Measurements from ENCODE around the gene GAK.
"Not testable (repeated sequence)": the region's sequence is repeated elsewhere in the genome, so short reads cannot be mapped to it uniquely, and the experiment has no call there.

GAK gene

DNA sequence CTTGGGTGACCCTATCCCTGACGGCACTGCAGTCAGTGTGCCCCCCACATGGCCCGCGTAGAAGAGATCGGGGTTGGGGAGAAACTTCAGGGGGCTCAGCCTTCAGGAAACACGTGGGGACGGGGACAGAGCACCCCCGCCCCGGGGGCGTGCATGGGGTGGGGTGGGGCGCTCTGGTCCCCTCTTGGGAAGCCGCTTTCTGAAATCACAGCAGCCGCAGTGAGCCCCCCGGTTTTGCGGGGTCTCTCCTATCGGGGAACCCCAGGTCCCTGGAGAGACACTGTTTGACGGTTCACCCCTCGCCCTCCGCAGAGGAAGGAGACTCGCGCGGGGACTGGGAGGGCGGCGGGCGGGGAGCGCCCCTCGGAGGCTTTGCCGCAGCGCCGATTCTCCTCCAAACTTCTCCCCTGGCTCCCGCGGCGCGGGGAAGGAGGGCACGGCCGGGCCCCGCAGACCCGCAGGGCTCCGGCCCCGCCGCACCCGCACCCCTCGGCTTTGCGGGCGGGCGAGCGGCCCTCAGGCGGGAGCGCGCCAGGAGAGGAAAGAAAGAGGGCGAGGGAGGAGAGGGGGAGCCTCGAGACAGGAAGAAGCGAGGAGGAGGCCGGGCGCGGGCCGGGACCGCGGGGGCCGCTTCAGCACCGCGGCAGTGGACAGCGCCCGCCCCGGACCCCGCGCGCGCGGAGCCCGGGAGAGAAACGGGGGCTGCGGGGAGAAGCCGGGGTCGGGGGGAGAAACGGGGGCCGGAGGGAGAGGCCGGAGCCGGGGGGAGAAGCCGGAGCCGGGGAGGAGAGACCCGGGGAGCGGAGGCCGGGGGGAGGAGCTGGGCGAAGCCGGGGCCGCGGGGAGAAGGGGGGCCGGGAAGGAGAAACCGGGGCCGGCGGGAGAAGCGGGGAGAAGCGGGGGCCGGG is 106.8 kb downstream of the GAK start:
- no peak for DNase-seq

DNA sequence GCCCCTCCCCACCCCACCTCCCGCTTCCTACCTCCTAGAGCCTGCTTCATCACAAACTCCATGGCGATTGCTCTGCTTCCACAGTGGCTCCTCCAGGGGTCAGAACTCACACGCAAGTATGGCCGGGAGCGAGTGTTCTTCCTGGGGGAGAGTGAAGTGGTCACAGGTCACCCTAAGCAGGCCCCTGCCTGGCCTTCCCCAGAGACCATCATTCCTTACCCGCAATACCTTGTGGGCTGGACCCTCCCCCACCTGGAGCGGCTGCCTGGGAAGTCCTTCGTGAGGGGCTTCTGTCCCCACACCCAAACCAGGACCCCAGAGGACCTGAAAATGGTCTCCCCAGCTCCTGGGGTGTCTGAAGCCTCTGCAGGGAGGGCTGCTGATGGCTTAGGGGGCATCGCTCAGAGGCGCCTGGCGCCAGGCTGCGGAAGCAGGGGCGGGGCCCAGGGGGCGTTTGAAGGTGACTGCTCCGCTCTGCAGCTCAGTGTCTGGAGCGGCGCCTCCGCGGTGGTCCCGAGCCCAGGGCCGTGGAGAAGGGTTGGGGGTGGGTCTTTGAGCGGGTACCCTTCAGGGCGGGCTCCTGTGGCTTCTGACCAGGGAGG is 107.6 kb downstream of the GAK start:
- no peak for DNase-seq

DNA sequence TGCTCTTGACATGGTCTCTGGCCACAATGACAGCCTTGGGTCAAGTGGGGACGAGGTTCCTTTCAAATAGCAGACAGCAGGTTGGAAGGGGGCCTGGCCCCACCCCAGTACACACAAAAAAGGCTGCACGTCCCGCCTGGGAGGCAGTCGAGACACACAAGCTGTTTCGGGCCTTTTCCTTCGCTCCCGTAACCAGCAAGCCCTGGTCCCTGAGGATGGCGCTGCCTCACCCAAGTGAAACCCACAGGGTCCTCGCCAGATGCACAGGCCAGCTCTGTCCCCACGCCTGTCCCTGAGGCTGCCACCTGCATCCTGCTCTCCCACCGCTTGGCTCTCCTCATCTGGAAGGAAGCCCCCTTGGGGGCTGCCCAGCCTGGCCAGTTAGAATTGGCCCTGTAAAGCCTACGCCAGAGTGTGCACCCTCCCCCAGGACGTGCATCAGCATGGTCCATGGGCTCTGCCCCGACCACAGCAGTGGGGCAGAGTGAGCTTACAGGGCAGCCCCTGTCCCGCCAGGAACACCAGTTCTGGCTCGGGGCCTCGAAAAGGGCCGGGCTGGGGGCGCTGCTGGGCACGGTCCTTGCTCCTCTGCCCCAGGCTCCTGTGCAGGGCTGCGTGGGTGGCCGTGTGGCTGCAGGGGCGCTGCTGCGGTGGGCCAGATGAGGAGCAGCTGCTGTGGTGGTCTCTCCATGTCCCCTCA is 108.2 kb downstream of the GAK start:
- no peak for DNase-seq

DNA sequence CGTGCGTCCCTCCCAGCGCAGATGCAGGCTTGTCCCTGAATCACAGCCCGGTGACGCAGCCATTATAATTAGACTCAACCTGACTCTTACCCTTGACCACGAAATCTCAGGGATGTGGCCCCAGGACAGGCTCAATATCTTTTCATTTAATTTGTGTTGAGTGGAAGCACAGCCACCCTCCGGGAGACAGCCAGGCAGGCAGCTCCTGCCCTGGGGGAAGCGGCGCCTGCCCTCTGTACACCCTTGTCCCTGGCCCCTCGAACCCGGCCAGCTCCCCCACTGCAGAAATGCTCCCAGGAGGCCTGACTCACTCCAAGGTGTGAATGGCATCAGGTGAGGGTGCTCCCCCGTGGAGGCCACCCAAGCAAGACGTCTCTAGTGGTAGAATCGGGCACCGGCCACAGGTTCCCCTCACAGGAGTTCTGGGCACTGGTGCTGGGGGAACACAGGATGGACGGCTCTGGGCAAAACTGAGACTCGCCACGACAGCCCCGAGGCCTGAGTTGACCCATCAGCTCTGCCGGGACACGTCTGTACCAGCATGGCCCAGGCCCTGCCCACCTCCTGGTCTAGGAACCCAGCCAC is 108.8 kb downstream of the GAK start:
- no peak for DNase-seq

DNA sequence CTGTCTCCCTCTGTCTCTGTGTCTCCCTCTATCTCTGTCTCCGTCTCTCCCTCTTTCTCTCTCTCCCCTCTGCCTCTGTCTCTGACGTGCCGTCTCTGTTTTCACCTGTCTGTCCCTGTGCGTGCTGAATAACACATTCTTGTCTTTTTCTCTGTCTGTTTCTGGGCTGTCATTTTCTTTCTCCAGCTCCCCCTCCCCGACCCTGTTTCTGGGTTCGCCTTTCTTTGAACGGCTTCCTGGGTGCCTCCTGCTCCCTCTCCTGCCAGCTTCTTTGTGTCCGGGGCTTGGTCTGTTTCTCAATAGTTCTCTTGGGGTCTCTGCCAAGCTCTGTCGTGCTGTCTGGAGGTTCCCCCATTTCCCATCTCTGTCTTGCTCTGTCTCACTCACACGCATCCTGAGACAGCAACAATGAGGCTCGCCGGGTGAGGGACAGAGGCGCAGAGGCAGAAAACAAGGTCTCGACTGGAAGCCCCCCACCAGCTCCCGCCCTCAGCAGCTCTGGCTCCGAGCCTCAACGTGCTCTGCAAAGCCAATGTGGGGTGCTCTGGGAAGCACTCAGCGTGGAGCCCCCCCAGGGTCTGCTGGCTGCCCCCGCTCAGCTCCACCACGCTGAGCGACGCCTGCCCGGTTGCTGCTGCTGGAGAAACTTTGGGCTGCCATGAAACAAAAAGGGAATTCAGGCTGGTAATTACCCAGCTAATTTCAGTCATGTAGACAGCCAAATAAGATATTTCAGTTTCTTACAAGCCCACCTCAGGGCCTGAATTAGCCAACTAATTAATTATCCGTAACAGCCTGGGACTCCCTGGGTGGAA is 109.5 kb downstream of the GAK start:
- DNase-seq, result no peak

DNA sequence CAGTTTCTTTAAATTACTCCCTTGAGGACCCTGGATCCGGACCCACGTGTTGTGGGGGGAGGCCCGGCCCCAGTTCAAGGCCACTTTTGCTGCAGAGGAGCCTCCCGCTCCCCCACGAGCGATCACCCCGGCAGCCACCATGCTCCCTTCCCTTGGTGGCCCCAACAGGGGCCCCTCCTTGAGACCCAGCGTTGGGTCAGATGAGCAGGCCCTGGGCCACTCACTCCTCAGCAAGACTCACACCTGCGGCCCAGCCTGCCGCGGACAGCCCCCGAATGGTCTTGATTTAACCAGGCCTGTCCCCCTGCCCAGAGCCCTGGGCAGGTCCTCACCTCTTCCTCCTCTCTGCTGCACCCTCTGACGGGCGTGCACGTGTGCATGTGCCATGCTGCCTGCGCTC is 110.5 kb downstream of the GAK start:
- no peak for DNase-seq

DNA sequence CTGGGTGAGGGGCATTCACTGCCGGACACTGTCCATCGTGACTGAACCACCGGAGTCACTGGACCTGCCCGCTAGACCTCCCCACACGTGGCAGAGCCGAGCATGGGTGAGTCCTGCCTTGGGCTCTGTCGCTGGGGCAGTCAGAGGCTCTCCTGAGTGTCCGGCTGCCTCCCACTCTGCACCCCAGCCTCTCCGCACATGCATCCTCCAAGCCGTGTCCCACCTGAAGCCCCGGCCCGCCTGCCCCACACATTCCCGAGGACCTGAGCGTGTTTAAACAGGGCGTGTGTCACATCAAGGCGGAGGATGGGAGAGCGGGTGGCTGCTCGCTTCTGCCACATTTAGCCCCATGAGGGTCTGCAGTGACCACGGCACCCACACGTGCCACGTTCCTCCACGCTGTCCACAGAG is 110.9 kb downstream of the GAK start:
- no peak for DNase-seq

DNA sequence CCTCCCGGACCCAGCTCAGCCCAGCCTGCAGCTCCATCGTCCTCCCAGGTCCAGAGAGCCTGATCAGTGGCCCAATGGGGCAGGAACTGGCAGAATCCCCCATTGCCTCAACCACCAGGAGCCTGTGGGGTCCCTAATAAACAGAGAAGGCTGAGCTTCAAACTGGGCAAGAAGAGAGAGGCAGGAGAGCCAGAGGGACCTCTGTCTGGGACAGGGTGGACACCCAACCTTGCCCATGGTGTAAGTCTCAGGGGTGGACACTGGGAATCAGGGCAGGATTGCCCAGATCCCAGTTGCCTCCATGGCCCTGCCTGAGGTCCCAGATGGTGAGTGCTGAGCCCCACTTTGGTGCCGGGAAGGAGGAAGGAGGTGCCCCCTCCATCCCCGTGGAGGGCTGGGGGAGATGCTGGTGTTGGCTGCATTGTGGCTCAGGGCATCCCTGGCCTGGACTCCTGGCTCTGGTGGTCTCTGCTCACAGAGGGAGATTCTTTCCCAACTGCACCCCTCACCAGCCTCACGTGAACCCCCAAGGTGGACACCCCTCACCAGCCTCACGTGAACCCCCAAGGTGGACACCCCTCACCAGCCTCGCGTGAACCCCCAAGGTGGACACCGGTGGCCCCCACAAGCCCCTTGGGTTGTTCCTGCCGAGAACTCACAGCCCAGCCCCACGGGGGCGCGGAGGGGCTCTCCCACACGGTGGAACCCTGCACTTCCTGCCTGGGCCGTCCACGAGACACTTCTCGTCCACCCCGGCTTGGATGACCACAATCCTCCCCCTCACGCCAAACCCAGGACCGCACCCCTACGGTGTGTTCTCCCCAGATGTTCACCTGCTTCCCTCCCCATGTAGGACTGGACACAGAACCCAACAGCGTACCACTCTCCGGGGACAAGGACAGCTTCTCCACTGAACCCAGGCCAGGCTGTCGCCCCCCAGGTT is 111.6 kb downstream of the GAK start:
- no peak for DNase-seq

DNA sequence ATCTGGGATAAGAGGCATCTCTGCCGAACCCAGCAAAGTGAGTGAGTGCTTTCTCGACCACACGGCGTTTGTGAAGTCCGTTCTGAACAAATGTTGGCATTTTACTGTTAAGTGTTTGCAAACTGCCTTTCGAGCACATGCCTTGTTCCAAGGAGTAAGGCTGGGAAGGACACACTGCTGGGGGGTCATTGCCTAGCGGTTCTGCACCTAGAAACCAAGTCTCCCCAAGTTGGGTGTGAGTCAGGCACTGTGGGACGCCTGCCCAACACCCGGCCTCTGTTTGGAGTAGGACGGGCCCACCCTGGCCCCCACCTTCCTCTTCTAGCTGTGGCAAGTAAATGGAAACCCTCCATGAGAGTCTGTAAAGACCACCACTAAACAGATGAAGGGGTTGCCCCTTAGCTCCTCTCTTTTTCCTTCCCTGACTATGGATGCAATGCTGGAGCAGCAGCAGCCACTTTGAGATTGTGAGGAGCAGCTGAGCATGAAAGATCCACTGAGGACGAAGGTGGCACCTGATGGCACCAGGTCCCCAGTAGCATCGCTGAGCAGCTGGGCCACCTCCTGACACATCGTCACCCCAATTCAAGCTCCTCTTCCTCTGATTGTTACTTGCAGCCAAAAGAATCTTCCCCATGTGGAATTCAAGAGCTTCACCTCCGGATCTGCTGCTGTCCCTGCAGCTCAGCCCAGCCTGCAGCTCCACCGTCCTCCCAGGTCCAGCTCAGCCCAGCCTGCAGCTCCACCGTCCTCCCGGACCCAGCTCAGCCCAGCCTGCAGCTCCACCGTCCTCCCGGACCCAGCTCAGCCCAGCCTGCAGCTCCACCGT is 112.5 kb downstream of the GAK start:
- DNase-seq, result no peak

DNA sequence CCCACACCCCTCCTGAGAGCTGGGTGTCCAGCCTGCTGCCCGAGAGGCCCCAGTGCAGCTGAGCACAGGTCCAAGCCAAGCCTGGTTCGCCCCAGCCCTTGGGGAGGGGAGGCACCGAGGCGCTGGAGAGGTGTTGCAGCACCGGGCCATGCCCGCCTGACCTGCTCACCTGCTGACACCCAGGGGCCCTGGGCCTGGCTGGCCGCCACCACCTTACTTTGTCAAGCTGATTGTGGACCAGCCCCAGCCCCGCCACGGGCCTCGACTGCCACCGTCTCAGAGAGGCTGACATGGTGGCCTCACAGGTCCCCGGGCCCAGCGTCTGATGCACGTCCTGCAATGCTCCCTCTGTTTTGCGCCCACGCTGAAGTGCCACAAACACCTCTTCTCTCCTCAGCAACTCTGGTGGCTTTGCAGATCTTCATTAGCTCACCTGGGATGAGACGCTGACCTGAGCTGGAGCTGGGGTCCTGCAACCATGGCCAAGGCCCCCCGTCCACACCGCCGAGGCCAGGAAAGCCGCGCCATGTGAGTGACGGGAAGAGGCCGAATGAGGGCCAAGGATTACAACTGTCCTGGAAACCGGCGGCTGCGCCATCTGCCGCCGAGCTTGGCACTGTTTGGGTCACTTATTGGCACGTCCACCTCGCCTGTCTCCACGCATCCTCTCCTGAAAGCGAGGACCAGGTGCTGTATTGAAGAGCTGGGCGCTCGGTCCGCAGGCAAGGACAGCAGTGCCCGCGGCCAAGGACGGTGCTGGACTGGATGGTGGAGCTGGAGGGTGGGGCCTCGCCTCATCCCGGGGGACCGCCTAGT is 113.8 kb downstream of the GAK start:
- DNase-seq, result no peak

DNA sequence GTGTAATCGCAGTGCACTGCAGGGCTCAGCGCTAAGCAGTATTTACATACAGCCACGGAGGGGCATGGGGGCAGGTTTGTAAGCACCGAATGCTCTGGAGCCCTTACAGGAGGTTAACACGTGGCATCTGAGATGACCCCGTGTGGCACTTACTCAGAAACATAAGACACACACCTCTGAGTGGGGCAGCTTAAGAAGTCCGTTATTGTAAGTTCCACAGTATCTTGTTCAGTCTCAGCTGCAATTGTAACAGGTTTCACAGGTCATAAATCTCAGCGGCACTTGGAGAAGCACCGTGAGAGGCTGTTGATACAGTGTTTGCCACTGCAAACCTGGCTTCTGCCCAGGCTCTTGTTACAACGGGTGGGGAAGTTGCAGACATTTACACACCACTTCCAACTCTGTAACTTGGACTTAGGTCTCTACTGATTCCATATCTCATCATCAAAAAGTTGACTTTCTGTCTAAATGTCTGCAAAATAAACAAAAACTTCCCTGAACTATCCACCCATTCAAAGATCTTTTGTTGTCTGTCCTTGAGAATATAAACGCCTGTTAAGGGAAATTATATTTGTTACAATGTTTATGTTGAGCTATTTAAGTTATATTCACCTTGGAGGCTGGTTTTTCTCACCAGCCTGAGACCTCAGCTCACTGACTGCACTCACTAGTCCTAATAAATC is 116.5 kb downstream of the GAK start:
- DNase-seq, result no peak

DNA sequence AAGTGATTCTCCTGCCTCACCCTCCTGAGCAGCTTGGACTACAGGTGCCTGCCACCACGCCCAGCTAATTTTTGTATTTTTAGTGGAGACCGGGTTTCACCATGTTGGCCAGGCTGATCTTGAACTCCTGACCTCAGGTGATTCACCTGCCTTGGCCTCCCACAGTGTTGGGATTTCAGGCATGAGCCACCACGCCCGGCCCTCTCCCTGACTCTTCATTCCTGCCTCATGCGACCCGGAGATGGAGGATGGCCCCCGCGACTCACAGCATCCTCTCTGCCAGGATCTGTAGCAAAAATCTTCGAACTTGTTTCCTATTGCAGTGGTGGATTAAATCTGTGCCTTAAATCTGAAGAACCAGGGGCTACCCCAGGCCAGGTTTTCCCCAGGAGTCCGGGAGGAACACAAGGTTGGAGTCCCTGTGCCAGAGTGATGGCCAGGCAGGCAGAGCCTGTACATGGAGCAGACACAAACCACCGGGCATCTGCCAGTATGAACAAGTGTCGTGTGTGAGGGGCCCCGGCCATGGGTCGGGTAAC is 117.7 kb downstream of the GAK start:
- DNase-seq, result no peak

DNA sequence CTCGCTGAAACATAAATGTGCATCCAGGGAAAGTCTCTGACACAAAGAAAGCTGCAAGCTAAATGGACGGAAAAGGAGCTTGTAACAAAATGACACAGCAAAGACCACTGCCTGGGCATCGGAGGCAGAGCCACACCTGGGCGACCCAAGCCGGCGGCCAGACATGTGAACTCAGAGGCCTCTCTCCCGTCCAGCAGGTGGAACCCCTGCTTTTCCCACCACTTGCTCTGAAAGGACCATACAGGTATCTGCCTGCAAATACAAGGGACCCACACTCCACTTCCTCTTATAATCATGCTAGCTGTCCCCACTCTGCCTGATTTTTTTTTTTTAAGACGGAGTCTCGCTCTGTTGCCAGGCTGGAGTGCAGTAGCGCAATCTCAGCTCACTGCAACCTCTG is 118.2 kb downstream of the GAK start:
- DNase-seq, result no peak

DNA sequence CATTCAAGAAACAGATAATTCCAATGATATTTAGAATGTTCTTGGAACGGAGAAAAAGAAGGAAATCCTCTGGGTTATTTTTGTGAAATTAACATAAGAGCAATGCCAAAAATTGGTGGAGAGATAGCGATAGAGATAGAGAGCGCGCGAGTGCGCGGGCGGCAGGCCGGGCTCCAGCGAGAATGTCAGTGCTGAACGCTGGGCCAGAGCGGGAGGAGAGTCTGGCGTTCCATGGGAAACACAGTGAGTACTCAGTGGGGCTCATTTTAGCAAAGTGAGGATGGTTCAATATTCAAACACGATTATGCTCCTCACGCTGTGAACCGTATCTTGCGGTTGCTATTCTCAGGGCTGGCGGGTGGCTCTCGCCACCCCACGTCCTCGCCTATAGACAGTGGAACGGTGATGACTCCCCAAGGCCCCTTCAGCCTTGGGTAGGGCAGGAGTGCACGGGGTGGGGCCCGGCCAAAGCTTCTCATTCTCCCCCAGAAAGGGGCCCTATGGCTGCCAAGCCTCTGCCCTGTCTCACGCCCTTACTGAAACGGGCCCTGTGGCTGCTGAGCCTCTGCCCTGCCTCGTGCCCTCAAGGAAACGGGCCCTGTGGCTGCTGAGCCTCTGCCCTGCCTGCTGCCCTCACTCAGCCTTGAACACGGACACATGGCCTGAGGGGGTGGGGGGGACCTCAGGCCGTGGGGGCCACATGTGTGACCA is 123.1 kb downstream of the GAK start:
- DNase-seq, result no peak

DNA sequence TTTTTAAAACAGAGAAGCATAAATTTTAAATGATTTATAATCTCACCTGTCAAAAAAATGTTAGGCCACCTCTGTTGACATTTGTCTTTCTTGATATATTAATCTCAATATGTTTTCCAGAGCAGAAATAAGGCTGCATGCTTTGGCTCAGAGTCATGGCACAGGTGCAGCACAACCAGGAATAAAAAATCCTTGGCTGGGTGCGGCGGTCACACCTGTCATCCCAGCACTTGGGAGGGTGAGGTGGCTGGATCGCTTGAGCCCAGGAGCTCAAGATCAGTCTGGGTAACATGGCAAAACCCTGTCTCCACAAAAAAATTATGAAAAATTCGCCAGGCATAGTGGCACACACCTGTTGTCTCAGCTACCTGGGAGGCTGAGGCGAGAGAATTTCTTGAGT is 124.3 kb downstream of the GAK start:
- no peak for DNase-seq

DNA sequence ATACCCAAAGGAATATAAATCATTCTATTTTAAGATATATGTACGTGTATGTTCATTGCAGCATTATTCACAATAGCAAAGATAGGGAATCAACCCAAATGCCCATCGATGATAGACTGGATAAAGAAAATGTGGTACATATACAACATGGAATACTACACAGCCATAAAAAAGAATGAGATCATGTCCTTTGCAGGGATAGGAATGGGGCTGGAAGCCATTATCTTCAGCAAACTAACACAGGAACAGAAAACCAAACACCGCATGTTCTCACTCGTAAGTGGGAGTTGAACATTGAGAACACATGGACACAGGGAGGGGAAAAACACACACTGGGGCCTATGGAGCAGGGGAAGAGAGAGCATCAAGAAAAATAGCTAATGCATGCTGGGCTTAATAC is 125.1 kb downstream of the GAK start:
- DNase-seq, result not testable (repeated sequence)

DNA sequence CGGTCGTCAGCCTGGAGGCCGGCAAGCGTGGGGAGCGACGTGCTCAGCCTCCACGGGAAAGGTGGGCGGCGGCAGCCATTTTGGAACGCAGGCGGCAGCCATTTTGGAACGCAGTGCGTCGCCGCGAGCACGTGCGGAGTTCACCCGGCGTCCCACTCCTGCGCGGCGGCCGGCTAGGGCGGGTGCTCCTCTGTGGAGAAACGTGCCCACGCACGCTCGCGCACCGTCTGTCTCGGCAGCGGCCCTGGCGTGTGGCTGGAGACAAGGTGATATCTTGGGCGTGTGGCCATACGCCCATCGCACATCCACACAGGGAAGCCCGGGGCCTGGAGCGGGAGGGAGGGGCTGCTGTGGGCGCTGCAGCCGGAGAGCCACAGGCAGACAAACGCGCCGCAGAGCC is 127.3 kb downstream of the GAK start:
- DNase-seq, result no peak

DNA sequence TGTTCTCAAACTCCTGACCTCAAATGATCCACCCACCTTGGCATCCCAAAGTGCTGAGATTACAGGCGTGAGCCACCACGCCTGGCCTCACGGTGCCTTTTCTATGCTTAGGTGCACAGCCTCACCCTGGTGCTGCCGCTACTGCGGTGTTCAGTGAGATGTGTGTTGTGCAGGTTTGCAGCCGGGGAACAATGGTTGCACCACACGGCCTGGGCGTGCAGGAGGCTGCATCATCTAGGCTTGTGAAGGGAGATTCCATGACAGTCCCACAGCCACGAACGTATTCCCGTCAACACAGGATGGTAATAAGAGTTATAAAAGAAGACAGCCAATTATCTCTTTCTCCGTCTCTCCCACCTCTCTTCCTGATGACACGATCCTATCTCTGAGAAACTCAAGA is 128.2 kb downstream of the GAK start:
- DNase-seq, result no peak

Data from activated CD4-positive, alpha-beta T cell treated with anti-CD3 and anti-CD28 coated beads for 1 hour (primary cell).